ENCODE measurements around the gene PDE1C. TPM values are rescaled to one million over a fixed set of nuclear protein-coding genes. Genes with fewer than 3 reads are reported as not detected.
"Not testable (repeated sequence)": the region's sequence is repeated elsewhere in the genome, so short reads cannot be mapped to it uniquely, and the experiment has no call there.

Gene PDE1C
- total RNA-seq, 1 donor: not detected

- H3K4me3 ChIP-seq (ENCODE audit: low read length): no peak overlapping the region
- H3K9me3 ChIP-seq (ENCODE audit: low read depth, low read length): no peaks in the 10 kb centered on the region
Measured at GRCh38 chr7:32089678-32090077, 19.5 kb upstream of the PDE1C start.

GRCh38 chr7:32089256-32089655 lies 19.0 kb upstream of the PDE1C start:
- Histone ChIP-seq H3K4me3 (ENCODE audit: low read length) (no peak overlapping the region), H3K27me3 (ENCODE audit: insufficient read depth, low read length) (no peaks in the 10 kb centered on the region), H3K4me1 (ENCODE audit: insufficient read depth, low read length) (no peaks in the 10 kb centered on the region), H3K9me3 (ENCODE audit: low read depth, low read length) (no peaks in the 10 kb centered on the region)

More at GRCh38 chr7:32089678-32090077, 19.5 kb upstream of the PDE1C start:
- Histone ChIP-seq H3K27me3 (ENCODE audit: insufficient read depth, low read length) (no peaks in the 10 kb centered on the region), H3K4me1 (ENCODE audit: insufficient read depth, low read length) (no peaks in the 10 kb centered on the region)

- no peaks in the 10 kb centered on the region for H3K4me1 ChIP-seq (ENCODE audit: insufficient read depth, low read length)
- H3K27me3 ChIP-seq (ENCODE audit: insufficient read depth, low read length): no peaks in the 10 kb centered on the region
- no peak overlapping the region for H3K4me3 ChIP-seq (ENCODE audit: low read length)
- H3K9me3 ChIP-seq (ENCODE audit: low read depth, low read length): no peaks in the 10 kb centered on the region
Measured at GRCh38 chr7:32088451-32088881, 18.3 kb upstream of the PDE1C start.

GRCh38 chr7:32079510-32079909 lies 9.3 kb upstream of the PDE1C start:
- H3K9me3 ChIP-seq (ENCODE audit: low read depth, low read length): no peaks in the 10 kb centered on the region
- no peaks in the 10 kb centered on the region for H3K4me1 ChIP-seq (ENCODE audit: insufficient read depth, low read length)
- no peak overlapping the region for H3K4me3 ChIP-seq (ENCODE audit: low read length)
- no peaks in the 10 kb centered on the region for H3K27me3 ChIP-seq (ENCODE audit: insufficient read depth, low read length)

GRCh38 chr7:32078824-32079223 lies 8.6 kb upstream of the PDE1C start:
- H3K4me3 ChIP-seq (ENCODE audit: low read length): no peak overlapping the region
- H3K9me3 ChIP-seq (ENCODE audit: low read depth, low read length): no peaks in the 10 kb centered on the region
- no peaks in the 10 kb centered on the region for H3K27me3 ChIP-seq (ENCODE audit: insufficient read depth, low read length)

GRCh38 chr7:32077806-32078205 lies 7.6 kb upstream of the PDE1C start:
- no peak overlapping the region for H3K4me3 ChIP-seq (ENCODE audit: low read length)
- H3K27me3 ChIP-seq (ENCODE audit: insufficient read depth, low read length): no peaks in the 10 kb centered on the region
- no peaks in the 10 kb centered on the region for H3K4me1 ChIP-seq (ENCODE audit: insufficient read depth, low read length)
- no peaks in the 10 kb centered on the region for H3K9me3 ChIP-seq (ENCODE audit: low read depth, low read length)

More at GRCh38 chr7:32078824-32079223, 8.6 kb upstream of the PDE1C start:
- H3K4me1 ChIP-seq (ENCODE audit: insufficient read depth, low read length): no peaks in the 10 kb centered on the region

GRCh38 chr7:32076802-32077201 lies 6.6 kb upstream of the PDE1C start:
- not testable (repeated sequence) for H3K9me3 ChIP-seq (ENCODE audit: low read depth, low read length); H3K4me1 ChIP-seq (ENCODE audit: insufficient read depth, low read length); H3K4me3 ChIP-seq (ENCODE audit: low read length); H3K27me3 ChIP-seq (ENCODE audit: insufficient read depth, low read length)

- Histone ChIP-seq H3K4me1 (ENCODE audit: insufficient read depth, low read length) (no peaks in the 10 kb centered on the region), H3K27me3 (ENCODE audit: insufficient read depth, low read length) (peaks cover 13% of the 10 kb centered on the region), H3K9me3 (ENCODE audit: low read depth, low read length) (no peaks in the 10 kb centered on the region), H3K4me3 (ENCODE audit: low read length) (no peak overlapping the region)
Measured at GRCh38 chr7:32075612-32076011, 5.4 kb upstream of the PDE1C start.

GRCh38 chr7:32074787-32075585 lies 4.8 kb upstream of the PDE1C start:
- Histone ChIP-seq H3K4me1 (ENCODE audit: insufficient read depth, low read length) (no peaks in the 10 kb centered on the region), H3K27me3 (ENCODE audit: insufficient read depth, low read length) (peaks cover 19% of the 10 kb centered on the region), H3K9me3 (ENCODE audit: low read depth, low read length) (no peaks in the 10 kb centered on the region), H3K4me3 (ENCODE audit: low read length) (no peak overlapping the region)

- Histone ChIP-seq H3K27me3 (ENCODE audit: insufficient read depth, low read length) (peaks cover 34% of the 10 kb centered on the region), H3K9me3 (ENCODE audit: low read depth, low read length) (no peaks in the 10 kb centered on the region), H3K4me3 (ENCODE audit: low read length) (no peak overlapping the region), H3K4me1 (ENCODE audit: insufficient read depth, low read length) (no peaks in the 10 kb centered on the region)
Measured at GRCh38 chr7:32073533-32073932, 3.3 kb upstream of the PDE1C start.

- peaks cover 35% of the 10 kb centered on the region for H3K27me3 ChIP-seq (ENCODE audit: insufficient read depth, low read length)
- H3K9me3 ChIP-seq (ENCODE audit: low read depth, low read length): no peaks in the 10 kb centered on the region
- no peaks in the 10 kb centered on the region for H3K4me1 ChIP-seq (ENCODE audit: insufficient read depth, low read length)
- H3K4me3 ChIP-seq (ENCODE audit: low read length): no peak overlapping the region
Measured at GRCh38 chr7:32072397-32072796, 2.2 kb upstream of the PDE1C start.

GRCh38 chr7:32071466-32072091 lies 1.4 kb upstream of the PDE1C start:
- H3K9me3 ChIP-seq (ENCODE audit: low read depth, low read length): no peaks in the 10 kb centered on the region

GRCh38 chr7:32070051-32070405 lies 179 bp downstream of the PDE1C start:
- no peaks in the 10 kb centered on the region for H3K4me1 ChIP-seq (ENCODE audit: insufficient read depth, low read length)
- H3K4me3 ChIP-seq (ENCODE audit: low read length): no peak overlapping the region
- no peaks in the 10 kb centered on the region for H3K9me3 ChIP-seq (ENCODE audit: low read depth, low read length)
- H3K27me3 ChIP-seq (ENCODE audit: insufficient read depth, low read length): peaks cover 35% of the 10 kb centered on the region

More at GRCh38 chr7:32071466-32072091, 1.4 kb upstream of the PDE1C start:
- Histone ChIP-seq H3K4me1 (ENCODE audit: insufficient read depth, low read length) (no peaks in the 10 kb centered on the region), H3K27me3 (ENCODE audit: insufficient read depth, low read length) (peaks cover 35% of the 10 kb centered on the region), H3K4me3 (ENCODE audit: low read length) (no peak overlapping the region)

GRCh38 chr7:32069116-32069650 lies 1.0 kb downstream of the PDE1C start:
- Histone ChIP-seq H3K9me3 (ENCODE audit: low read depth, low read length) (no peaks in the 10 kb centered on the region), H3K4me1 (ENCODE audit: insufficient read depth, low read length) (no peaks in the 10 kb centered on the region), H3K27me3 (ENCODE audit: insufficient read depth, low read length) (peaks cover 35% of the 10 kb centered on the region), H3K4me3 (ENCODE audit: low read length) (no peak overlapping the region)

GRCh38 chr7:32068411-32069101 lies 1.7 kb downstream of the PDE1C start:
- no peaks in the 10 kb centered on the region for H3K9me3 ChIP-seq (ENCODE audit: low read depth, low read length)
- H3K4me3 ChIP-seq (ENCODE audit: low read length): no peak overlapping the region
- no peaks in the 10 kb centered on the region for H3K4me1 ChIP-seq (ENCODE audit: insufficient read depth, low read length)
- peaks cover 35% of the 10 kb centered on the region for H3K27me3 ChIP-seq (ENCODE audit: insufficient read depth, low read length)

Data from mononuclear cell (primary cell).